ENCODE measurements around the gene AIRE.
"Not testable (repeated sequence)": the region's sequence is repeated elsewhere in the genome, so short reads cannot be mapped to it uniquely, and the experiment has no call there.

Gene AIRE

DNA sequence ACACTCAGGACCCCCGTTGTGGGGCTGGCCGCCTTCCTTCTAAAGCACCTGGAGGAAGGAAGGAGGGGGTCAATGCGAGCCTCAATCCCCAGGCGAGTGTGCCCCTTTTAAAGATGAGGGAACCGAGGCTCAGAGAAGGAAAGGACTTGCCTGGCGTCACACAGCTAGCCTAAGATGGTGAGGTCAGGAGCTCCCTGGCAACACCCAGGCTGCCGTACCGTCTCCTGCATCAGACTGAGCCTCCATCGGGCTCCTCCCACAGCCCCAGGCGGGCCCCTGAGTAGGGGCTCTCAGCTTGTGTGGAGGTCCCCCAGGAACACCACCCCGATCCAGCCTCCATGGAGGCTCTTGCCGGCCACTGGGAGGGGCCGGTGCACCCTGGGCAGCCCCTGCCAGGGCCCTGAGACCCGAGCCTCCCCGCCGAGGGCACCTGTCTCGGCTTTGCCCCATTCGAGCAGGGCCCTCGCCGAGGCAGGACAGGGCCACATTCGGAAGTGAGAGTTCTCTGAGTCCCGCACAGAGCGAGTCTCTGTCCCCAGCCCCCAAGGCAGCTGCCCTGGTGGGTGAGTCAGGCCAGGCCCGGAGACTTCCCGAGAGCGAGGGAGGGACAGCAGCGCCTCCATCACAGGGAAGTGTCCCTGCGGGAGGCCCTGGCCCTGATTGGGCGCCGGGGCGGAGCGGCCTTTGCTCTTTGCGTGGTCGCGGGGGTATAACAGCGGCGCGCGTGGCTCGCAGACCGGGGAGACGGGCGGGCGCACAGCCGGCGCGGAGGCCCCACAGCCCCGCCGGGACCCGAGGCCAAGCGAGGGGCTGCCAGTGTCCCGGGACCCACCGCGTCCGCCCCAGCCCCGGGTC lies at the start of gene AIRE:
Gene AIRE (plus strand): TSS at position 739 of the 855 bp plus-strand sequence. CDS start 131 bp downstream, outside the sequence.
- no peak for DNase-seq (ENCODE audit: low read depth, low spot score)

DNA sequence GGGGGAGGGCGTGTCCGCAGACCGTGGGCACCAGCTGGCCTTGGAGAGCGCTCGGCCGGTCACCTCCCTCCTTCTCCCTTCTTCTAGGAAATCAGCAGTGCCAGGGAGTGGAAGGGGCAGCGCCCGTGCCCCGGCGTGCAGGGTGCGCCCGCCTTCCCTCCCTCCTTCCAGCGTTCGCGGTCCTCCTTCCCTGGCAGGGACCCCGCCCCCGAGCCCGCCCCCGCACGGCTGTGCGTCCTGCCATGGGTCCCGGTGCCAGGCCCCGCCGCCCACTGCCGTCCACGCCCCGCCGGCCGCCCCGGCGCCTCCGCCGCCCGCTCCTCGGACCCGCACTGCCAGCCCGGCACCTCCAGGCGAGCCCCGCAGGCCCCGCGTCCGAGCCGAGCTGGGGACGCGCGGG lies 45.3 kb upstream of the AIRE start:
- not testable (repeated sequence) for DNase-seq (ENCODE audit: low read depth, low spot score)

DNA sequence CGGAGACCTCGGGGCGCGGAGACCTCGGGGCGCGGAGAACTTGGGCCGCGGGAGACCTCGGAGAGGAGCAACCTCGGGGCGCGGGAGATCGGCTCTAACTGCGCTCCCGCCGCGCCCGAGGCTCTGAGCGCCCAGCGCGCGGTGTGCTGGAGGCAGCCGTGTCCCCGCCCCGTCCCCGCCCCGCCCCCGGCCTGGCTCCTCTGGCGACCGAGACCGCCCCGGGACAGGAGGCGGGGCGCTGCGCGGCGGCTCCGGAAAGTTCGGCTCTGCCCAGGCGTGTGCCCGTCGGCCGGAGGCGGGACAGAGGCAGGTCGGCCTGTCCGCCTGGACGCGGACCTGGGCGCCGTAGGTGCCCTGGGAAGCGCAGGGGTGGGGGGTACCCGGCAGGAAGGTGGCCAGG lies 44.8 kb upstream of the AIRE start, which contains the start of gene ICOSLG:
Gene ICOSLG (minus strand): TSS at position 102 of the 400 bp plus-strand sequence. CDS start 126 bp downstream, outside the sequence.
- DNase-seq (ENCODE audit: low read depth, low spot score): not testable (repeated sequence)

DNA sequence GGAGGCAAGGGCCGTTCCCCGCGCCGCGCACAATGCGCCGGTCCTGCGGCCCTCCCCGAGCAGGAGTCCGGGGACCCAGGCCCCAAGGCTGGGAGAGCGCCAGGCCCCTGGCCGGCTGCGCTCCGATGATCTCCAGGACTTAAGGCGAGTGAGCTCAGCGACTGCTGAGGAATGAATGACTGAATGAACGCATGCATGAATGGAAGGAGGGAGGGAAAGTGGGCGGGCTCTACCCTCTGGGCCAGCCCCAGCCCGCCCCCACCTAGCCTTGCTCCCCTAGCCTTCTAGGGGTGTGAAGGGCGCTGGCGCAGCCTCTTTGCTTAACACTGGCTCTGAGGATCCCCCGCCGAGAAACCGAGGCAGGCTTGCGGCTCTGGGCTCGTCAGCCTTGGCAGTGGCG lies 44.4 kb upstream of the AIRE start:
- DNase-seq (ENCODE audit: low read depth, low spot score): not testable (repeated sequence)

DNA sequence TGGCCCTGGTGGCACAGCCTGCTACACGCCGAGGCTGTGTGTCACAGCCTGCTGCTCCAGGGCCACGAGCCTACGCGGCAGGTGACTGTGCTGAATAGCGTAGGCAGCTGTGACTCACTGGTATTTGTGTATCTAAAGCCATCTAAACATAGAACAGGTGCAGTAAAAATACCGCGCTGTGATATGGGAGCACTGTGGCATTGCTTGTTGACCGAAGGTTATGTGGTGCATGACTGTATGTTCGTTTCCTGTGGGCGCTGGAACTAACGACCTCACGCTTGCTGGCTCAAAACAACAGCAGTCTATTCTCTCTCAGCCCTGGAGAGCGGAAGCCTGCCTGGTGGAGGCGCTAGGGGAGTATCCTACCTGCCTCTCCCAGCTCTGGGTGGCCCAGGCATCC lies 41.7 kb upstream of the AIRE start:
- DNase-seq (ENCODE audit: low read depth, low spot score): not testable (repeated sequence)

DNA sequence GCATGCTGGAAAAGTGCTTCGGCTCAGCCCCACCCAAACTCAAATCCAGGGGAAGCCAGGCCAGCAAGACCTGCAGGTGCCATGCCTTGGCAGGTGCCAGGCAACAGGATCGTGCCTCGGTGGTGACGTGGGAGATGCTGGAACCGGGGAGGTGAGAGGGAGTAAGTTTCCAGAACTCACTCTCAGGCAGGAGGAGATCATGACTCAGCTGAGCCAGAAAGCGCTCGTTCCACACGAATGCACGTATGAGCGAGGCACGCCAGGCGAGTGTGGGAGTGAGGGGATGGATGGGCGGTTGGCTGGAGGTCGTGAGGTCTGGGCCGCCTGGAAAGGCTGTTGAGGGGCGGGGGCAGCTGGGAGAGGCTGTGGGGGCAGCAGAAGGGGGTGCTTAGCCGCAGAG lies 37.8 kb upstream of the AIRE start:
- not testable (repeated sequence) for DNase-seq (ENCODE audit: low read depth, low spot score)

- not testable (repeated sequence) for DNase-seq (ENCODE audit: low read depth, low spot score)
These were observed 36.3 kb upstream of the AIRE start for GRCh38 chr21:44249204-44250037.

- no peak for DNase-seq (ENCODE audit: low read depth, low spot score)
These were observed 31.6 kb upstream of the AIRE start for GRCh38 chr21:44253832-44254710.

GRCh38 chr21:44255511-44255981 lies 30.1 kb upstream of the AIRE start:
- no peak for DNase-seq (ENCODE audit: low read depth, low spot score)

DNA sequence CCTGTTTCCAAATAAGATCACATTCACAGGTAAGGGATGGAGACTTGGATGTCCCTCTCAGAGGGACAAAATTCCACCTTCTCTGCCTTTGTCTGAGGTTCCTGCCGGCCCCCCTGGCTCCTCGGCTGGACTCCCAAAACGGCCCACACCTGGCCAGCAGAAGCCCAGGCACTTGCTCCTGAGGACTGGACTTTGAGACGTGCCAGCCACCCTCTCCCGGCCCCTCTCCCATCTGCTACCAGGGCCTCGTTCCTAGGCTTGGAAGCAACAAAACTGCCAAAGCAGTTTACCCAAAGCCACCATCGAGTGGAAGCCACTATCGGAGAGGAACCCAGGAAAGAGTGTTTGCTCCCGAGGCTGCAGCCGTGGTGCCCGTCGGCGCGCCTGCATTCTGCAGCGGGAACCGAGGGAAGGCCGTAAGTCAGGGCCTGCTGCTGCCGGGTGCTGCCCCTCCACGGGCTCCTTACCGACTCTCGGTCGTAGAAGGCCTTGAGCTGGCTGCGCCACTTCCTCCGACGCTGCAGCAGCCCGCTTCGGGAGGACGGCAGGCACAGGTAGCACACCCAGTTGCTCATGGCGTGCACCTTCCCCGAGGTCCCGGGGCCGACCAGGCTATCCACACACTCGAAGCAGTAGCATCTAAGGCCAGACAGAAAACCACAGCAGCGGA lies 27.5 kb upstream of the AIRE start:
- no peak for DNase-seq (ENCODE audit: low read depth, low spot score)

DNA sequence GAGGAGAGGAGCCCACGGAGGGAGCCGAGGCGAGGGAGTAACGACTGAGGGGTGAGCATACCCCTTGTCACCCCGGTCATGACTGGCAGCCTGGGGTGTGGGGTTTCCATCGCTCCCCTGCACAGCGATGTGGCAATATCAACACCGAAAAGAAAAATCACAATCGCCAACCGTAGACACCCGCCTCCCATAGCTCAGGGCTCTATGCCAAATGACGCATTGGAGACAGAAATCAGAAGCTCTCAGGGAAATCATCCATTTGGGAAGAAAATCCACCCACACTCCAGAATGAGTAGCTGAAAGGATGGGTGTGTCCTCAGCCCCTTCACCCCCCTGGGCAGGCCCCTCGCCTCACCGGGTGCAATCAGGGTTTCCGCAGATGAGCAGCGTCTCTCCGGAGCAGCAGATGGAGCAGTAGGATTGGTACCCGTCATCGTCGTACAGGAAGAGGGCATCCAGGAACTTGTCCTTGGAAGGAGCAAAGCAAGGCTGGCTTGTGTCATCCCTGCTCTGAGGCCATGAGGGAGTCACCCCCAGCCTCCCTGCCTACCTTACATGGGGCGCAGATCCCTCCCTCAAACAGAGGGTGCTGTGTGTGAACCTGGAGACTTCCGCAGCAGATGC lies 26.5 kb upstream of the AIRE start:
- no peak for DNase-seq (ENCODE audit: low read depth, low spot score)

- DNase-seq (ENCODE audit: low read depth, low spot score): no peak
These were observed 25.6 kb upstream of the AIRE start for GRCh38 chr21:44260066-44260465.

GRCh38 chr21:44260791-44261631 lies 24.7 kb upstream of the AIRE start:
- DNase-seq (ENCODE audit: low read depth, low spot score): no peak

- DNase-seq (ENCODE audit: low read depth, low spot score): no peak
These were observed 23.9 kb upstream of the AIRE start, which contains the start of gene DNMT3L for GRCh38 chr21:44261675-44262295. DNMT3L (minus strand) TSS chr21:44261897; CDS start chr21:44261259, 638 bp downstream.

- no peak for DNase-seq (ENCODE audit: low read depth, low spot score)
These were observed 23.2 kb upstream of the AIRE start for GRCh38 chr21:44262338-44263056.

DNA sequence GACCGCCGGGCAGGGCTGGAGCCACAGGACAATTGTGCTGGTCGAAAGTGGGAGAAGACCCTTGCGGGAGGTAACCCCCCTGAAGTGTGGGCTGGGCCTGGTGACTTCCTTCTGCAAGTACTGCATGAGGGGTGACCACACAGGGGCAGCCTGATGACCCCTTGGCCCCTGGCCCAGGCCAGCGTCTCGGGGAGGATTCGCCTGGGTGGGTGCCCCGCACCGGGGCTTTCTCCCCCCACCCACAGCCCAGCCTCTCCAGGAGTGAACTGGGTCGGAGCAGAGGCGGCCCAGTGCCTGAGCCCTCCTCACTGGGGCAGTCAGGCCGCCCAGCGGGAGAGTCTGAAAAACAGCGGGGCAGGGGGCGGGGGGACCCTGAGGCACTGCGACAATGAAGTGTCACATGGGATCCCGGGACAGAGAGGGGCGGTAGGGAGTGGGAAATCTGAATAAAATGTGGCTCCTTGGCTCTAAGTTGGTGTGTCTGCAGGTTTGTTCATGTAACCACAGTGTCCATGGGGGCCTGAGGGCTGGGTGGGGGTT lies 22.4 kb upstream of the AIRE start:
- no peak for DNase-seq (ENCODE audit: low read depth, low spot score)

DNA sequence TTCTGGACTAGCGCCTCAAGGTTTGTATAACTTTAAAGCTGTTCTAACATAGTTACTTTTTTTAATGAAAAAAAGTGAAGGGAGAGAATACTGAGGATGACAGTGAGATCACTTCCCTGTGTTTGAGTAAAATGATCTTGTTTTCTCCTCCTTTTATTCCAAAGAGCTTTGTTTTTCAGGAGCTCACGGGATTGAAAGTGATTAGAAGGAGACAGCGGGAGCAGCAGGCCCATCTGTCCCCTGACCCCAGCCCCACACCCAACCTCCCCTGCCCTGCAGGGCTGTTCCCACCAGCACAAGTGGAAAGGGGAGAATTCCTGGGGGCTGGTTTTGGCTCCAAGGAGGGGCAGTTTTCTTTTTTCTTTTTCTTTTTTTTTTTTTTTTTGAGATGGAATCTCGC lies 21.9 kb upstream of the AIRE start:
- no peak for DNase-seq (ENCODE audit: low read depth, low spot score)

GRCh38 chr21:44265734-44266270 lies 19.9 kb upstream of the AIRE start:
- no peak for DNase-seq (ENCODE audit: low read depth, low spot score)
